Fibroblast of mammary gland (primary cell): Measurements from ENCODE around the gene RTL9.
A peak's percentile ranks its signal among the peaks of the same experiment; 100 is the strongest.

Source experiments
- DNase-seq: peaks from one replicate; pipeline ENCODE4 v3.0.0-alpha.2; 2010; ENCODE audit warnings: low read depth
- H3K4me3 ChIP-seq: 2 replicates; pipeline ENCODE4 v1.5.1; 2011; ENCODE audit warnings: low read depth, mild to moderate bottlenecking, low read length, moderate library complexity; ENCODE audit not compliant: control insufficient read depth
- TF ChIP-seq, protein P1 (sequence below): conservative IDR thresholded peaks from 2 replicates; pipeline ENCODE4 v1.5.1; 2011; ENCODE audit warnings: low read depth, low read length, inconsistent platforms; ENCODE audit not compliant: control insufficient read depth, insufficient read depth

Gene RTL9

DNA sequence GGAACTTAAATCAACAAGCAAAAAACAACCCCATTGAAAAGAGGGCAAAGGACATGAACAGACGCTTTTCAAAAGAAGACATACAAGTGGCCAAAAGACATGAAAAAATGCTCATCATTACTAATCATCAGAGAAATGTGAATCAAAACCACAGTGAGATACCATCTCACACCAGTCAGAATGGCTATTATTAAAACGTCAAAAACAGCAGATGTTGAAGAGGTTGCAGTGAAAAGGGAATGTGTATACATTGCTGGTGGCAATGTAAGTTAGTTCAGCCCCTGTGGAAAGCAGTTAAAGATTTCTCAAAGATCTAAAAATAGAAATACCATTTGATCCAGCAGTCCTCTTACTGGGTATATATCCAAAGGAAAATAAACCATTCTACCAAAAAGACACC, 22.6 kb downstream of the RTL9 start:
- DNase-seq, result peak; percentile 22
- TF ChIP-seq, protein P1, sequence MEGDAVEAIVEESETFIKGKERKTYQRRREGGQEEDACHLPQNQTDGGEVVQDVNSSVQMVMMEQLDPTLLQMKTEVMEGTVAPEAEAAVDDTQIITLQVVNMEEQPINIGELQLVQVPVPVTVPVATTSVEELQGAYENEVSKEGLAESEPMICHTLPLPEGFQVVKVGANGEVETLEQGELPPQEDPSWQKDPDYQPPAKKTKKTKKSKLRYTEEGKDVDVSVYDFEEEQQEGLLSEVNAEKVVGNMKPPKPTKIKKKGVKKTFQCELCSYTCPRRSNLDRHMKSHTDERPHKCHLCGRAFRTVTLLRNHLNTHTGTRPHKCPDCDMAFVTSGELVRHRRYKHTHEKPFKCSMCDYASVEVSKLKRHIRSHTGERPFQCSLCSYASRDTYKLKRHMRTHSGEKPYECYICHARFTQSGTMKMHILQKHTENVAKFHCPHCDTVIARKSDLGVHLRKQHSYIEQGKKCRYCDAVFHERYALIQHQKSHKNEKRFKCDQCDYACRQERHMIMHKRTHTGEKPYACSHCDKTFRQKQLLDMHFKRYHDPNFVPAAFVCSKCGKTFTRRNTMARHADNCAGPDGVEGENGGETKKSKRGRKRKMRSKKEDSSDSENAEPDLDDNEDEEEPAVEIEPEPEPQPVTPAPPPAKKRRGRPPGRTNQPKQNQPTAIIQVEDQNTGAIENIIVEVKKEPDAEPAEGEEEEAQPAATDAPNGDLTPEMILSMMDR, result no peak
- H3K4me3 ChIP-seq, result no peak overlapping the region

DNA sequence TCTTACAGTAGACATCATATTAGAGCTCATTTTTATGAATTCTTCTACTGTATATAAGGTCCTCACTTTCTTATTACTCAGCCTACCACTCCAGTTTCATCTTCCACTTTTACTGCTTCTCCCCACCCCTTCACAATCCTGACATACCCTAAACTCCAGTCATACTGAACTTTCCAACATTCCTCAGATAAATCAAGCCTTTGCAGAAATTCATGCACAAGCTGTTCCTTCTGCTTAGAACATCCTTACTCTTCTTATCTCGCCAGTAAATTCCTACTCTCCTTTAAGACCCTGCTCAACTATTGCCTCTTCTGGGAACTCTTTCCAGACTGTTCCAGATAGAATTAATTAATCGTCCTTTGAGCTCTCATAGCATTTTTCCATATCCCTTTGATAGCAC, 24.8 kb downstream of the RTL9 start:
- H3K4me3 ChIP-seq, result no peak overlapping the region
- TF ChIP-seq, protein P1, result no peak
- peak; percentile 64 for DNase-seq

DNA sequence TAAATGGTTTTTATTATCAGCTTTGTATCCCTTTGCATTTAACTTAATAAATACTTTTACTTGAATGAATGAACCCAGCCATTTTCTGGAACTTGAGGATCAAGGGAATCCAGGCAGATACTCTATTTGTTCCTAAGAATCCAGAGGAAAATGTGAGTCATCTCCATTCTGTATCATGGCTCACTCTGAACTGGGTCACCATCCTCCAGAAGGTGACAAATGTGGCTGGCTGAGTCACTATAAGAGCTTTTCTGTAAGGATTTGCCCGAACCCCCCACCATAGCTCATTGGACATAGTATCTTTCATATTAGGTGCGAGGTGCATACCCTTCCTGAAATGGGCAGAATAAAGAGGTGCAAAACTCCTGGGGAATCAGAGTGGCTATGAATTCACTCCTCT, 25.8 kb downstream of the RTL9 start:
- peak; percentile 53 for DNase-seq
- no peak overlapping the region for H3K4me3 ChIP-seq

DNA sequence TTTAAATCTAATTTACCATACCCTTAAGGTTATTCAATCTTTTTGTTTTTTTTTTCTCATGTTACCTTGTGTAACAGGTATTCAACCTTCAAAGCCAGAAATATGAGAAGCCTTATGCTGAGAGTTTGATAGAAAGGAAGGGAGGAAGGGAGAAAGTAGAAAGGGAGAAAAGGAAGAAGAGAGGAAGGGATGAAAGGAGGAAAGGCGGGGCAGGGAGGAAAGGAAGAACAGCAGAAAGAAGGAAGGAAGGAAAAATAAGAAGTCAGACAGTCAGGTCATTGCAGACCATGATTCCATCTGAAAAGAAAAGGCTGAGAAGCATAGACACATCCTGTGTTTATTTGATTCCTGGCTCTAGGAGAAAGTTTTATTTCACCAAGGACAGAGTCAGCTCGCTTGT, 30.9 kb downstream of the RTL9 start:
- DNase-seq, result no peak
- TF ChIP-seq, protein P1, result no peak
- H3K4me3 ChIP-seq, result no peak overlapping the region

More for the DNA sequence above, 25.8 kb downstream of the RTL9 start:
- TF ChIP-seq, protein P1, result no peak

DNA sequence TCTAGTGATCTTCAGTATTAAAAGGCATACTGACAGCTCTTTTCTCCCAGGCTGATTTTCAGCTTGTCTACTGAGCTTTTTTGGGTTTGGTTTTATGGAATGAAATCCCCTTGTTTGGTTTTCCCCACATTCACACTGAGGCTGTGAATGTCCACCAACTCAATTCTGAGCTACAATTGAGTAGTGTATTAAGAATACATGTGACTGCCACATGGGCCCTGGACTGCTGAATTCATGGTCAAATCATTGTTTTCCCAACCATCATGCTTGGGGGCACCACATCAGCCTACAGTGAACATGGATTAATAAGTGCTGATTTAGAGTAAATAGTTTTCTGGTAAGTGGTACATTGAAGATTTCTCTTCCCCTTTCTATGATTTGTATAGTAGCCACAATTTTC, 32.4 kb downstream of the RTL9 start:
- H3K4me3 ChIP-seq, result no peak overlapping the region
- DNase-seq, result no peak
- TF ChIP-seq, protein P1, result no peak

DNA sequence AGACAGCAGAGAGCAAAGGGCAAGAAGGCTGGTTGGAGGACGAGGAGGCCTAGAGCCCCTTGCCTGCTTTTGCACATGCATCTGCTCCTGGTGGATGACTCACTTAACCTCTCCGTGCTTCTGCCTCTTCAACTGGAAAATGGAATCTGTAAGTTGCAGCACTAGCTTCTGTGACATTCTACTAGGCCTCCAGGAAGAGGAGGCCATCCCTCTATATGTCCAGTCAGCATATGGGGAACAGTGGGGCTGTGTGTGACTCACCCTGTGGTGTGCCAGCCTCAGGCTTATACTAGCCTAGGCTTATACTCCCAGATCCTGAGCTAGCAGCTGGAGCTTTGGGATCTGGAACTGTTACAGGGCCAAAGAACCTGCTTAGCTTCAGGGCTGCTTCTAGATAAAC, 36.0 kb downstream of the RTL9 start:
- TF ChIP-seq, protein P1, result no peak
- no peak overlapping the region for H3K4me3 ChIP-seq
- DNase-seq, result peak; percentile 75

DNA sequence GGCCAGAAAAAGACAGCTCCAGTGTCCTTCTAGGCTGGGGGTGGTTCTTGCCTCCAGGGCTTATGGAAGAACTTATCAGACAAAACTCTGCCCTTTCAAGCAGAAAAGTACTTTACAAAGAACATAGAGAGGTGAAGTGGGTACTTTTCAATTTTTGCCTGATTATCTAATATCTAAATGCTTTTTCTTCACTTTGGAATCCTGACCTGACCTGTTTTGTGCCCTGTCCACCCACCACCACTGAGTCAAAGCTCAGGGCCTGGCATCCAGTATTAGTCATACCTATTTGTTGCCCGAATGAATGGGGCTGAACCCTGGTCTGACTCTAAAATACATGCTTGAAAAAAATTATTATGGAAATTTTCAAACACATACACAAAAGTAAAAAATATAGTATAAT, 37.2 kb downstream of the RTL9 start:
- TF ChIP-seq, protein P1, result no peak
- H3K4me3 ChIP-seq, result no peak overlapping the region
- DNase-seq, result no peak
